HL-60 (cell line): Measurements from ENCODE around the gene LIMS2.

ENCODE experiments used
- CTCF ChIP-seq: IDR thresholded peaks from one replicate; pipeline ENCODE4 v1.5.1; 2011; ENCODE audit warnings: low read length, control low read depth, inconsistent platforms; ENCODE audit not compliant: insufficient read depth
- POLR2AphosphoS5 ChIP-seq: IDR thresholded peaks from 2 replicates; pipeline ENCODE4 v1.6.1; 2012; ENCODE audit warnings: low read depth

- no peak for TF ChIP-seq CTCF
- TF ChIP-seq POLR2AphosphoS5, result no peak
Observed at GRCh38 chr2:127665267-127665893, 9.9 kb downstream of the LIMS2 start.
